Mucosa of stomach (tissue), 1 donor: ENCODE data around the gene NLRP2B.
"Not testable (repeated sequence)": the region's sequence is repeated elsewhere in the genome, so short reads cannot be mapped to it uniquely, and the experiment has no call there.

Experiments
- H3K27me3 ChIP-seq: one replicate; pipeline ENCODE4 v1.7.0; 2013; ENCODE audit warnings: mild to moderate bottlenecking, low read length; ENCODE audit not compliant: control insufficient read depth, insufficient read depth
- H3K36me3 ChIP-seq: one replicate; pipeline ENCODE4 v1.7.0; 2013; ENCODE audit warnings: low read length; ENCODE audit not compliant: control insufficient read depth, insufficient read depth
- H3K4me1 ChIP-seq: one replicate; pipeline ENCODE4 v1.7.0; 2013; ENCODE audit warnings: mild to moderate bottlenecking, low read length; ENCODE audit not compliant: control insufficient read depth, insufficient read depth
- H3K4me3 ChIP-seq: one replicate; pipeline ENCODE4 v1.7.0; 2013; ENCODE audit warnings: low read length
- H3K9ac ChIP-seq: one replicate; pipeline ENCODE4 v1.7.0; 2013; ENCODE audit warnings: mild to moderate bottlenecking, low read length, moderate library complexity
- H3K9me3 ChIP-seq: one replicate; pipeline ENCODE4 v1.7.0; 2013; ENCODE audit warnings: mild to moderate bottlenecking, low read length, moderate library complexity; ENCODE audit not compliant: control insufficient read depth
- donor health status: Pancreatic carcinoma.

NLRP2B gene

DNA sequence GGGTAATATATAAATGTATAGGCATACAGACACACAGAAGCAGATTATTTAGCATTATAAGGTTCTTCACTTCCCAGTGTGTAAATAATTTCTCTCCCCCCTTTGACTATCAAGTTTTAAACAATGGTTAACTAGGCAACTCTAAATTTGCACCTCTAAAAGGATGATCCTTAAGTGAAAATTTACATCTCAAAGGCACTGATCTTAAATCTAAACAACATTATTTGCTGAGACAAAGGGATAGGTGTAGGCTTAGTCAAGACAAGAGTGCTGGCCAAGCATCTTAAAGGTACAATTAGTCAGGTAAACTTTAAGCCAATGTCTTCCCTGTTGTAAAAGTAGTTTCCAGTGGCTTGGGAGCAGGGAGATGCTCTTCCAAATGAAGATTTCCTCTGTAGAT is 33.0 kb downstream of the NLRP2B start:
- Histone ChIP-seq H3K4me3 (no peak overlapping the region), H3K9me3 (no peaks in the 10 kb centered on the region), H3K27me3 (no peaks in the 10 kb centered on the region), H3K4me1 (no peaks in the 10 kb centered on the region), H3K36me3 (no peaks in the 10 kb centered on the region), H3K9ac (no peak overlapping the region)

DNA sequence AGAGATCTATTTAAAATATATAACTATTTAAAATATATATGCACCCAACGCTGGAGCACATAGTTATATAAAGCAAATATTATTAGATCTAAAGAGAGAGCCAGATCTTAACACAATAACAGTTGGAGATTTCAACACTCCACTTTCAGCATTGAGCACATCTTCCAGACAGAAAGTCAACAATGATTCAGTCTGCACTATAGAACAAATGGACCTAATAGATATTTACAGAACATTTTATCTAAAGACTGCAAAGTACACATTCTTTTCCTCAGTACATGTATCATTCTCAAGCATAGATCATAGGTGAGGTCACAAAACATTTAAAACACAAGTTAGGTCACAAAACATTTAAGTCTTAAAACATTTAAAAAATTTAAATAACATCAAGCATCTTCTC is 36.4 kb downstream of the NLRP2B start:
- Histone ChIP-seq H3K4me3 (no peak overlapping the region), H3K9me3 (no peaks in the 10 kb centered on the region), H3K9ac (no peak overlapping the region), H3K27me3 (no peaks in the 10 kb centered on the region), H3K36me3 (no peaks in the 10 kb centered on the region), H3K4me1 (no peaks in the 10 kb centered on the region)

DNA sequence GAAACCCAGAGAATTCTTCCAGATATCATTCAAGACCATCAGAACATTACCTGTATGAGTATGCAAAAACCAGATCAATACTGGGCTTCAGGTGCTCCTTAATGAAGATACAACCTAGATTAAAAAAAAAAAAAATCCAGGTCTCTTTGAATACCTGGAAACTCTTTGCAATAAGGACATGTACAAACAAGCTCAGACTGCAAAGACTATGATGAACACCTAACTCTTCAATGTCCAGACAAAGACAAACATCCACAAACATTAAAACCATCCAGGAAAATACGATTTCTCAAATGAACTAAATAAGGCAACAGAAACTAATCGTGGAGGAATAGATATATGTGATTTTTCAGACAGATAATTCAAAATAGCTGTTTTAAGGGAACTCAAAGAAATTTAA is 38.7 kb downstream of the NLRP2B start:
- Histone ChIP-seq H3K27me3 (no peaks in the 10 kb centered on the region), H3K9me3 (no peaks in the 10 kb centered on the region), H3K4me1 (no peaks in the 10 kb centered on the region)

DNA sequence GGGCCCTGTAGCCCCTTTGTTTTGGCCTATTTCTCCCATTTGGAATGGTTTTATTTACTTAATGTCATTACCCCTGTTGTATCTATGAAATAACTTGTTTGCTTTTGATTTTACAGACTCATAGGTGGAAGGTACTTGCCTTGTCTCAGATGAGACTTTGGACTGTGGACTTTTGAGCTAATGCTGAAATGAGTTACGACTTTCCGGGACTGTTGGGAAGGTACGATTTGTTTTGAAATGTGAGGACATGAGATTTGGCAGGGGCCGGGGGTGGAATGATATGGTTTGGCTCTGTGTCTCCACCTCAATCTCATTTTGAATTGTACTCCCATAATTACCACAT is 39.4 kb downstream of the NLRP2B start:
- Histone ChIP-seq H3K36me3 (no peaks in the 10 kb centered on the region), H3K27me3 (no peaks in the 10 kb centered on the region), H3K4me1 (no peaks in the 10 kb centered on the region), H3K9ac (no peak overlapping the region), H3K9me3 (no peaks in the 10 kb centered on the region), H3K4me3 (no peak overlapping the region)

More for the DNA sequence above, 38.7 kb downstream of the NLRP2B start:
- H3K9ac ChIP-seq: no peak overlapping the region
- H3K4me3 ChIP-seq: no peak overlapping the region
- H3K36me3 ChIP-seq: no peaks in the 10 kb centered on the region

DNA sequence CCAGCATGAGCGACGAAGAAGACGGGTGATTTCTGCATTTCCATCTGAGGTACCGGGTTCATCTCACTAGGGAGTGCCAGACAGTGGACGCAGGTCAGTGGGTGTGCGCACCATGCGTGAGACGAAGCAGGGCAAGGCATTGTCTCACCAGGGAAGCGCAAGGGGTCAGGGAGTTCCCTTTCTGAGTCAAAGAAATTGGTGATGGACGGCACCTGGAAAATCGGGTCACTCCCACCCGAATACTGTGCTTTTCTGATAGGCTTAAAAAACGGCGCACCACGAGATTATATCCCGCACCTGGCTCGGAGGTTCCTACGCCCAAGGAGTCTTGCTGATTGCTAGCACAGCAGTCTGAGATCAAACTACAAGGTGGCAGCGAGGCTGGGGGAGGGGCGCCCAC is 50.6 kb downstream of the NLRP2B start:
- not testable (repeated sequence) for H3K36me3 ChIP-seq, H3K4me1 ChIP-seq, H3K4me3 ChIP-seq, H3K9ac ChIP-seq, H3K9me3 ChIP-seq, H3K27me3 ChIP-seq
